GM18526 (cell line): Measurements from ENCODE around the gene CHRM4.

Experiments
- POLR2A ChIP-seq: IDR thresholded peaks from 3 replicates; pipeline ENCODE4 v1.6.1; 2011; ENCODE audit not compliant: insufficient read length; ENCODE audit errors: extremely low read depth

Gene CHRM4

DNA sequence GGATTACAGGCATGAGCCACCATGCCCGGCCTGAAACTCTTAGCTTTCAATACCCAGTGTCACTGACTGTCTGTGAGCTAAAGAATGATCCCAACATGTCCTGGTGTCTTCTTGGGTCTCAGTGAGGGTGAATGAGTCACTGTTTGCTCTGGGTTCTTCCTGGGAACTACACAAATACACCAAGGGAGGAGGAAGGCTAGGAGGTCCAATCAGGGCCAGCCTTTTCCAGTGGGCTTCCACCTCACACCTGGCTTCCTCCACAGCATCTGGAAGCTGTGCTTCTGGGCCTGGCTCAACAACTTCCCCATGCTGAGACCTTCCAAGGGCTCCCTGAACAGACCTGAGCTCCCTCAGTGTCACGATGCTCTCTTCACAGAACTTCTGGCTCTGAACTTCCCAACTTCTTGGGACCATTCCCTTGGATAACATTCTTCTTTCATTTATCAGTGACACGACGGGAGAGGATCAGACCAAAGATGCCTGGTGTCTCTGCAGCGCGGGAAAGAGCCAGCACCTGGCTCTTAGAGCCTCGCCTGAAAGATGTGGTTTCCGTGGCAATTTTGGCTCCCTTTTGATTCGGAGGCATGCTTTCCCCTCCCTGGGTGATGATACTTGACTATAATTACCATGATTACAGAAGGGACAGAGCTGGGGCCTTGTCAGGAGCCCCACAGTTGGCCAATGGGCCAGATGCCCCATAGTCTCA is 22.3 kb upstream of the CHRM4 start:
- TF ChIP-seq POLR2A: no peak

GRCh38 chr11:46410021-46410420 is 18.4 kb upstream of the CHRM4 start:
- no peak for TF ChIP-seq POLR2A

- TF ChIP-seq POLR2A: no peak
Measured at GRCh38 chr11:46408407-46408986, 16.9 kb upstream of the CHRM4 start.

- no peak for TF ChIP-seq POLR2A
Measured at GRCh38 chr11:46407635-46408034, 16.1 kb upstream of the CHRM4 start.

DNA sequence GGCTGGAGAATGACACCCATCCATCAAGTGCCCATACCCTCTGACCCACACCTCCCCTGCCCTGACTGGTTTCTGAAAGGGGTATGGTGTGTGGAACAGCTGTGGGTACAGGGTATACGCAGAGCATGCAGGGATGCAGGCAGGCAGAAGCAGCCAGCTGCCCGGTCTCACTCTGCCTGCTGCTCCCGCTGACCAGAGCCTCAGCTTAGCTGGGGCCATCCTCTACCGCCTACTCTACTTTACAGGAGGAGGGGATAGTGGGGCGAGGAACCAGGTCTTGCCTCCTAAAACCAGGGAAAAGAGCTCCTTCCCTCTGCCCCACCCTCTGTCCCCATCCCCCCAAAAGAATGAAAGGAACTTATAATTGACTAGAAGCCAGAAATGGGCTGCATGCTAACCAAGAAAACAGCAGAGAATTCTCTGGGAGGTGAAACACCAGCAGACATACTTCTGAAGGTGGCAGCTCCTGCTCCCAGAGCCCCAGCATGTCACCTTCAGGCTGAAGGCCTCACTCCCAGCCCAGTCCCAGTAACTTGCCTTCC is 13.0 kb upstream of the CHRM4 start:
- TF ChIP-seq POLR2A: no peak

- TF ChIP-seq POLR2A: no peak
Measured at GRCh38 chr11:46402957-46403902, 11.7 kb upstream of the CHRM4 start.

GRCh38 chr11:46397526-46397925 is 6.0 kb upstream of the CHRM4 start:
- TF ChIP-seq POLR2A: no peak

DNA sequence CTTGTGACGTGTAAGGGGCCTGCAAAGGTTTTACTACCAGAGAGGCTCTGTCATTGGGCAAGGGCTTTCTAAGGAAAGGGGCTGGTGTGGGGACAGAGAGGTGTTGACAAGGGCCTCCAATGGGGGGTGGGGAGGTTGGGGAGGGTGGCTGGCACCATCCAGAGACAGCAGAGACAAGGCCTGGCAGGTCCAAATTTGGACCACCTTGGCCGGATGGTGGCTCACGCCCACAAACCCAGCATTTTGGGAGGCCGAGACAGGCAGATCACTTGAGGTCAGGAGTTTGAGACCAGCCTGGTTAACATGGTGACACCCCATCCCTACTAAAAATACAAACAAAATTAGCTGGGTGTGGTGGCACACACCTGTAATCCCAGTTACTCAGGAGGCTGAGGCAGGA is 2.2 kb upstream of the CHRM4 start:
- no peak for TF ChIP-seq POLR2A

DNA sequence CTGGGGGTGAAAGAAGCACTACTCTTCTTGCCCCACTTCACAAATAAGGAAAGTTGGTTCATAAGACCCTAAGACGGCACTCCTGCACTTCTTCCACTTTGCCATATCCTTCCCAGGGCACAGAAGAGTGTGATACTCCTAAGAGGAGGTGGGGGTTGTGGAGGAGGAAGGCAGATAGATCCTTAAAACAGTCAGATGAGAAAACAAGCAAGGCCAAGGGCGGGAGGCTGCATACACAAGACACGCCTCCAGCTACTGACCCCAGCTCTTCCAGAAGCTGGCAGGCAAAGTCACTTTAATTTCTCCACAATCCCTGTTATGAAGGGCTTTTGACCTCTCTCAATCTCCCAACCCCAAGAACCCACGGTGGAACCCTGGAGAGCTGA is 1.6 kb upstream of the CHRM4 start:
- TF ChIP-seq POLR2A: no peak

DNA sequence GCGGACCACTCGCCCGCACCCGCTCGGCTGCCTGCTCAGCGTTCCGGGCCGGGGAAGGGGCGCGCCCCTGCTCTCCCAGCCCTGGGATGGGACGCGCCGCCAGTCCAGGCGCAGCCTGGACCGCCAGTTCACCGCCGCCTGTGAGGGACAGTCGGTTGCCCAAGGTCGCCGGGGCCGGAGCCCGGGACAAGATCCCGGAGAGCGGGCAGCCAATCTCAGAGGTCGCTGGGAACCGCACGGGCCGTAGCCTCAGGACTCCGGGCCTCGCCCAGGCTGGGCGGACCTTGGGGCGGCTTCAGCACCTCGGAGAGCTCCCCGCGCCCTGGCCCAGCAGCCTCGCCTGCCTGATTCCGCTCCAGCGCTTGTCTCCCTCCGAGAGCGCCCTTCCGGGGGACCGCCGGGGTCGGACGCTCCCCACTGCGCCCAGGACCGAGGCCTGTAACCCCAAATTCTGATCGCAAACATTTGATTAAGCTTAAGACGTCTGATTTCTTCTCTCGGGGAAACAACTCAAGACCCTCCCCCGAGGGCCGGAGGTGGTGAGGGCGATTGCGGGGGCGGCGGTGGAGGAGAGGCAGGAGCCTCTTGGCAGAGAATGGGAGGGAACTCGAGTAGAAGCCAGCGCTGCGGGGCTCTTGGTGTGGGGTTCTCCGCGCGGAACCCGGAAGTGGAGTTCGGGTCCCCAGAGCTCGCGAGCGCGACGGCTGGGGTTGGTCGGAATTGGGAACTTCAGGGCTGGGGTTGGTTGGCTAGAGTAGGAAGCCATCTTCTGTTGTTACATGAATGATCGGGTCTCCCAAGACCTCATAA is 1.1 kb upstream of the CHRM4 start:
- TF ChIP-seq POLR2A: no peak

DNA sequence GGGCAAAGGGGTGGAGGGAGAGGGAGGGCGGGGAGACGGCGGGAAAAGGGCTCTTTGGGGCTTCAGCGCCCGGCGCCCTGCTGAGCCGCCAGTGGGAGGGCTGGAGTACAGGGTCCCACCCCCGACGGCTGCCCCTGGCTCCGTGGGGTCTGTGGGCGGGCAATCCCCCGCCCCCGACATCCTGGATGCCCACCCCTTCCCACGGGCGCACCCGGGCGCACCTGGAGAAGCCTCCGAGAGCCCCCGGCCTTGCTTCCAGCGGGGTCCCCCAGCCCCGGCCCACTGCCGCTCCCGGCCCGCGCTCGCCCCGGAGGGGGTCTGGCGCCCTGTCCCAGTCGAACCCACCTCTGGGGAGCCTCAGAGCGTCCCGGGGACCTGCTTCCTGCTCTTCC is 394 bp downstream of the CHRM4 start:
- no peak for TF ChIP-seq POLR2A

GRCh38 chr11:46390331-46391171 is 1.0 kb downstream of the CHRM4 start:
- TF ChIP-seq POLR2A: no peak

DNA sequence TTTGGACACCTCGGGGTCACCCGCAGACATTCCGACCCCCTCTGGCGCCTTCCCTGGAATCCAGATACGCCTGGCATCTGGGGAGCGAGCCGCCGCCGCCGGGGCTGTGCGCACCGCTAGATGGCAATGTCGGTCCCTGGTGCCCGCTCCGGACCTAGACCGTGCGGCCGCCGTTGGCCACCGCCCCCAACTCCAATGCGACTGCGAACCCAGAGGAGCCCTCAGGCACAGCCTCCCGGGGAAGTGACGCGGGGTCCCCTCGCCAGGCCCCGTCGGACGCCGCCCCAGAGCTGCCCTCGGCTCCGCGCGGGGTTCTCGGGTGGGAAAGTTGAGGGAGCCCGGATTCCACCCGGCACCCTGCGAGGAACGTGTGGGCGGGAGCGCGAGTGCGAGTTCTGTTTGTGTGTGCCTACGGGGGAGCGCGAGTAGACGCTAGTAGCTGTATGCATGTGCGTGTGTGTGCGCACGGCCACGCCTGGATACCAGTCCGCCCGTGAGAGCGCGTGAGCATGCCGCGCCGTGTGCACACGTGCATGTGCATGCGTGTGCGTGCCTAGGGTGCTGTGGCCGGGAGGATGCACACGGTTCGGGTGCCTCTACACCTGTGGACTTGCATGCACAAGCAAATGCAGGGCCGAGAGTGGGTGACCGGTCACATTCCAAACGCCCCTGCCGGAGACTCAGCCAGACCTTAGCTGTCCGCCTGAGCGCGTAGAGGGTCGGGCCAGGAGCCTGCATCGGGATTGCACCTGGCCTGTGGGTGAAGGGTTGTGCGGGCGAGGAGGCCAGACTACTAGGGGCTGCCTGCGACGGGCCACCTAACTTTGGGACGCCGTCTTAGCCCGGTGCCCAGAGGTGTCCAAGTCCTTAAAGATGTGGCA is 1.9 kb downstream of the CHRM4 start:
- TF ChIP-seq POLR2A: no peak
